ENCODE data around the gene TUBB1.

DNA sequence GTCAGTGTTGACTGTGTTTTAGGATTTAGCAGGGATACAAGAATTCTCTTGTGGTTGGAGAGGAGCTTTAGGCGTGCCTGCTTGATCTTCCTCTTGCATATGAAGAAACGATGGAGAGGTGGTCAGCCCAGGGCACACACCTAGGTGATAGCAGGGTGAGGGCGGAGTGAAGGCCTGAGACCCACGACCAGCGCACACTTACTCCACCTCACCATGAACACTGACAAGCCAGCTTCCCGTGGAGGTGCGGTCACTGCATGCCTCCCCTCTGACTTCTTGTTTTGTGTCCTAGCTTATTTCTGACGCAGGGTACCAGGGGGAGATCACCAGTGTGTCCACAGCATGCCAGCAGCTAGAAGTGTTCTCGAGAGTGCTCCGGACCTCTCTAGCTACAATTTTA lies 30.0 kb upstream of the TUBB1 start:
- TF ChIP-seq, protein P1, sequence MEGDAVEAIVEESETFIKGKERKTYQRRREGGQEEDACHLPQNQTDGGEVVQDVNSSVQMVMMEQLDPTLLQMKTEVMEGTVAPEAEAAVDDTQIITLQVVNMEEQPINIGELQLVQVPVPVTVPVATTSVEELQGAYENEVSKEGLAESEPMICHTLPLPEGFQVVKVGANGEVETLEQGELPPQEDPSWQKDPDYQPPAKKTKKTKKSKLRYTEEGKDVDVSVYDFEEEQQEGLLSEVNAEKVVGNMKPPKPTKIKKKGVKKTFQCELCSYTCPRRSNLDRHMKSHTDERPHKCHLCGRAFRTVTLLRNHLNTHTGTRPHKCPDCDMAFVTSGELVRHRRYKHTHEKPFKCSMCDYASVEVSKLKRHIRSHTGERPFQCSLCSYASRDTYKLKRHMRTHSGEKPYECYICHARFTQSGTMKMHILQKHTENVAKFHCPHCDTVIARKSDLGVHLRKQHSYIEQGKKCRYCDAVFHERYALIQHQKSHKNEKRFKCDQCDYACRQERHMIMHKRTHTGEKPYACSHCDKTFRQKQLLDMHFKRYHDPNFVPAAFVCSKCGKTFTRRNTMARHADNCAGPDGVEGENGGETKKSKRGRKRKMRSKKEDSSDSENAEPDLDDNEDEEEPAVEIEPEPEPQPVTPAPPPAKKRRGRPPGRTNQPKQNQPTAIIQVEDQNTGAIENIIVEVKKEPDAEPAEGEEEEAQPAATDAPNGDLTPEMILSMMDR (IDR thresholded peaks at IDR 0.05; ENCODE audit: low read length): no peak
- TF ChIP-seq EZH2 (optimal IDR thresholded peaks at IDR 0.05; ENCODE audit: low read depth, low read length): no peak
- no peak for TF ChIP-seq EZH2phosphoT487 (IDR thresholded peaks at IDR 0.05; ENCODE audit: low read length)
